Fibroblast of lung (primary cell): ENCODE data around the gene VAMP2.

Source experiments
- EZH2 ChIP-seq: IDR thresholded peaks from 2 replicates; pipeline ENCODE4 v1.5.1; 2012; ENCODE audit warnings: low read length, control low read depth, mild to moderate bottlenecking; ENCODE audit errors: missing control alignments
- TF ChIP-seq, protein P1 (sequence below), 2 donors: IDR thresholded peaks in 1 of 2; conservative IDR thresholded peaks in 1 of 2; 1 replicate in 1 of 2; 2 replicates in 1 of 2; pipeline ENCODE4 v1.5.1; 2011 to 2012; ENCODE audit warnings: low read length in 2 of 2, control low read depth in 1 of 2, inconsistent platforms in 1 of 2, low read depth in 1 of 2, mild to moderate bottlenecking in 1 of 2

DNA sequence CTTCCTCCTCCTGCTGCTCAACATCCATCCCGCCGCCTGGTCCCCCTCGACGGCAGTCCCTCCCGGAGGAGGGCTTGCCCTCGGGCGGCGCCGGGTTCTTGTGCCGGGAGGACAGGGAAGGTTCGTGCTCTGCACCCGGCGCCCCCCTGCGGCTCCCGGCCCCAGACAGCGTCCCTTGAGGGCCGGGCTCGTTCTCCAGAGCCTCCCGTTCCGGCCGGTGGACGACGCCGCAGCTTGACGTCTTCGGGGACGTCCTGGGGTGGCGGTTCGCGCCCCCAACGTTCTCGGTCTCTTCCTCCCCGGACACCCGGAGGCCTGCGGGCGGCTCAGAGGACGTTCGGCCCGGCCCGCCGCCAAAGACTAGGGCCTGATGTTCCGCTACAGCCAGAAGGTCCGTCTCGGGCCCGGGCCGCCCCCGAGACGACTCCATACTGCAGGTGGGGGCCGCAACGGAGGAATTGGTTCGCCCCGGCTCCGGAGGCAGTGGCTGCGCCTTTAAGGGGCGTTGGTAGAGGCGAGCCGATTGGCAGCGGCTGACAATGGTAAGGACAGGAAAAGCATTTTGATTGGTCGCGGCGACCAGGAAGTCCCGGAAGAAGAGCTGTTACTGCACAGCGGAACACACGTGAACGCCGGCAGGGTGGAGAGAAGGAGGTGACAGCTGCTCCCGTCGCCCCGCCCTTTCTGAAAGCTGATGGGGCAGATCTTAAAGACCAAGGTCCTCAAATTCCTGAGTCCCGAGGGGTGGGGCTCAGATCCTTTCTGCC, 27.1 kb upstream of the VAMP2 start, which contains the start of gene BORCS6:
- TF ChIP-seq, protein P1, sequence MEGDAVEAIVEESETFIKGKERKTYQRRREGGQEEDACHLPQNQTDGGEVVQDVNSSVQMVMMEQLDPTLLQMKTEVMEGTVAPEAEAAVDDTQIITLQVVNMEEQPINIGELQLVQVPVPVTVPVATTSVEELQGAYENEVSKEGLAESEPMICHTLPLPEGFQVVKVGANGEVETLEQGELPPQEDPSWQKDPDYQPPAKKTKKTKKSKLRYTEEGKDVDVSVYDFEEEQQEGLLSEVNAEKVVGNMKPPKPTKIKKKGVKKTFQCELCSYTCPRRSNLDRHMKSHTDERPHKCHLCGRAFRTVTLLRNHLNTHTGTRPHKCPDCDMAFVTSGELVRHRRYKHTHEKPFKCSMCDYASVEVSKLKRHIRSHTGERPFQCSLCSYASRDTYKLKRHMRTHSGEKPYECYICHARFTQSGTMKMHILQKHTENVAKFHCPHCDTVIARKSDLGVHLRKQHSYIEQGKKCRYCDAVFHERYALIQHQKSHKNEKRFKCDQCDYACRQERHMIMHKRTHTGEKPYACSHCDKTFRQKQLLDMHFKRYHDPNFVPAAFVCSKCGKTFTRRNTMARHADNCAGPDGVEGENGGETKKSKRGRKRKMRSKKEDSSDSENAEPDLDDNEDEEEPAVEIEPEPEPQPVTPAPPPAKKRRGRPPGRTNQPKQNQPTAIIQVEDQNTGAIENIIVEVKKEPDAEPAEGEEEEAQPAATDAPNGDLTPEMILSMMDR (conservative IDR thresholded peaks at IDR 0.05 in 1 of 2, IDR thresholded peaks at IDR 0.05 in 1 of 2; ENCODE audit: low read depth in 1 of 2, low read length in 2 of 2), result peak; percentile 3 to 6
- TF ChIP-seq EZH2, result no peak
